Tibial nerve (tissue), 4 donors: ENCODE measurements around the gene SHISAL1. TPM values are rescaled to one million over a fixed set of nuclear protein-coding genes. Genes with fewer than 3 reads are reported as not detected.

ENCODE experiments used
- DNase-seq, 2 donors: peaks; one replicate each; pipeline ENCODE4 v3.0.0-alpha.2; 2019; ENCODE audit warnings: low spot score in 2 of 2
- H3K27ac ChIP-seq, 4 donors: fragments of 200-600 bp; sonication (generic) in 3 of 4; one replicate each; pipeline ENCODE4 v1.5.1; 2017 to 2019; ENCODE audit warnings: mild to moderate bottlenecking in 1 of 4
- H3K27me3 ChIP-seq, 2 donors: fragments of 200-600 bp; sonication (generic) in 1 of 2; one replicate each; pipeline versions ENCODE4 v1.5.1 to v1.6.0; 2017 to 2019
- H3K36me3 ChIP-seq, 3 donors: fragments of 200-600 bp; sonication (generic); one replicate each; pipeline ENCODE4 v1.5.1; 2018 to 2019
- H3K4me1 ChIP-seq, 4 donors: fragments of 200-600 bp; sonication (generic) in 3 of 4; one replicate each; pipeline ENCODE4 v1.5.1; 2017 to 2019
- H3K4me3 ChIP-seq, 4 donors: fragments of 200-600 bp; sonication (generic) in 3 of 4; one replicate each; pipeline ENCODE4 v1.5.1; 2017 to 2019; ENCODE audit warnings: mild to moderate bottlenecking in 1 of 4, moderate library complexity in 1 of 4
- H3K9me3 ChIP-seq, 4 donors: fragments of 200-600 bp; sonication (generic) in 3 of 4; one replicate each; pipeline ENCODE4 v1.5.1; 2017 to 2019
- CTCF ChIP-seq, 5 experiments: fragments of 200-600 bp in 3 of 5; fragments of 450-650 bp in 2 of 5; sonication (generic) in 3 of 5; IDR thresholded peaks; one replicate each; pipeline ENCODE4 v1.5.1; 2016 to 2019; ENCODE audit warnings: antibody characterized with exemption in 5 of 5, mild to moderate bottlenecking in 3 of 5, moderate library complexity in 2 of 5
- EP300 ChIP-seq, 2 donors: sonication (generic); formaldehyde crosslinking; IDR thresholded peaks; one replicate each; pipeline ENCODE4 v1.6.1; 2017; ENCODE audit warnings: antibody characterized with exemption in 2 of 2, mild to moderate bottlenecking in 1 of 2
- POLR2A ChIP-seq, 2 donors: fragments of 450-650 bp; IDR thresholded peaks; one replicate each; pipeline ENCODE4 v1.6.1; 2017; ENCODE audit warnings: antibody characterized with exemption in 2 of 2, mild to moderate bottlenecking in 2 of 2, moderate library complexity in 2 of 2
- WGBS, 2 donors: methylation state at CpG; one replicate each; pipeline ENCODE4 v1.1.5; 2018; 5-methylcytosine and 5-hydroxymethylcytosine counted together
- total RNA-seq, 4 donors: library from RNA; depleted of rRNA; stranded (reverse); fragments of >200 nt; gene quantifications; one replicate each; pipeline ENCODE4 v1.1.0, GENCODE V29; 2016

SHISAL1 gene
- total RNA-seq, 4 donors from 2014 or later: 0.22 to 1.0 (median 0.59) TPM

GRCh38 chr22:44247346-44247745, 65.4 kb downstream of the SHISAL1 start:
- Histone ChIP-seq H3K4me1 (no peaks in the 10 kb centered on the region), H3K9me3 (peaks cover 0 to 24% (median 2%) of the 10 kb centered on the region in 4 donors), H3K27me3 (no peaks in the 10 kb centered on the region), H3K4me3 (no peak overlapping the region), H3K36me3 (no peaks in the 10 kb centered on the region), H3K27ac (no peak overlapping the region)
- 88 to 95% methylated on average over 4 to 5 of the region's 5 CpGs for WGBS, 2 donors
- no peak for TF ChIP-seq POLR2A (IDR thresholded peaks at IDR 0.05)
- no peak for TF ChIP-seq EP300 (IDR thresholded peaks at IDR 0.05)
- TF ChIP-seq CTCF (IDR thresholded peaks at IDR 0.05): no peak
- no peak for DNase-seq

- H3K36me3 ChIP-seq: no peaks in the 10 kb centered on the region
- WGBS, 2 donors: 90 to 92% methylated on average over 3 to 7 of the region's 8 CpGs
Observed at GRCh38 chr22:44246615-44247326, 66.0 kb downstream of the SHISAL1 start.

GRCh38 chr22:44245867-44246266, 66.9 kb downstream of the SHISAL1 start:
- no peaks in the 10 kb centered on the region for H3K36me3 ChIP-seq
- peaks cover 0 to 21% (median 2%) of the 10 kb centered on the region in 4 donors for H3K9me3 ChIP-seq
- TF ChIP-seq POLR2A (IDR thresholded peaks at IDR 0.05) (no peak), CTCF (IDR thresholded peaks at IDR 0.05) (no peak), EP300 (IDR thresholded peaks at IDR 0.05) (no peak)
- H3K27me3 ChIP-seq: no peaks in the 10 kb centered on the region
- no peak overlapping the region for H3K27ac ChIP-seq
- no peaks in the 10 kb centered on the region for H3K4me1 ChIP-seq
- no peak for DNase-seq
- no peak overlapping the region for H3K4me3 ChIP-seq
- WGBS, 2 donors: 72 to 76% methylated on average over 8 of the region's 8 CpGs

More at GRCh38 chr22:44246615-44247326, 66.0 kb downstream of the SHISAL1 start:
- Histone ChIP-seq H3K27me3 (no peaks in the 10 kb centered on the region), H3K27ac (no peak overlapping the region), H3K9me3 (peaks cover 0 to 24% (median 2%) of the 10 kb centered on the region in 4 donors), H3K4me3 (no peak overlapping the region), H3K4me1 (no peaks in the 10 kb centered on the region)
- no peak for TF ChIP-seq CTCF (IDR thresholded peaks at IDR 0.05)
- no peak for TF ChIP-seq EP300 (IDR thresholded peaks at IDR 0.05)
- no peak for TF ChIP-seq POLR2A (IDR thresholded peaks at IDR 0.05)
- no peak for DNase-seq

- H3K27me3 ChIP-seq: no peaks in the 10 kb centered on the region
- WGBS, 2 donors: 79 to 92% methylated on average over 7 of the region's 7 CpGs
- H3K36me3 ChIP-seq: no peaks in the 10 kb centered on the region
- H3K4me3 ChIP-seq: no peak overlapping the region
- no peak for DNase-seq
- TF ChIP-seq EP300 (IDR thresholded peaks at IDR 0.05) (no peak), POLR2A (IDR thresholded peaks at IDR 0.05) (no peak)
- H3K9me3 ChIP-seq: peaks cover 0 to 16% (median 2%) of the 10 kb centered on the region in 4 donors
- no peak overlapping the region for H3K27ac ChIP-seq
- no peaks in the 10 kb centered on the region for H3K4me1 ChIP-seq
Observed at GRCh38 chr22:44245438-44245837, 67.3 kb downstream of the SHISAL1 start.

- peaks cover 0 to 7% (median 0%) of the 10 kb centered on the region in 4 donors for H3K9me3 ChIP-seq
- H3K4me1 ChIP-seq: no peaks in the 10 kb centered on the region
- no peaks in the 10 kb centered on the region for H3K27me3 ChIP-seq
- no peak for TF ChIP-seq EP300 (IDR thresholded peaks at IDR 0.05)
- no peak for TF ChIP-seq POLR2A (IDR thresholded peaks at IDR 0.05)
- no peak for TF ChIP-seq CTCF (IDR thresholded peaks at IDR 0.05)
- no peak for DNase-seq
- H3K36me3 ChIP-seq: no peaks in the 10 kb centered on the region
- no peak overlapping the region for H3K27ac ChIP-seq
- 89 to 94% methylated on average over 9 of the region's 9 CpGs for WGBS, 2 donors
- H3K4me3 ChIP-seq: no peak overlapping the region
Observed at GRCh38 chr22:44244265-44244822, 68.4 kb downstream of the SHISAL1 start.
